Measurements from ENCODE around the gene MTHFSD.

- TF ChIP-seq CTCF (optimal IDR thresholded peaks at IDR 0.05 in 1 of 3, IDR thresholded peaks at IDR 0.05 in 1 of 3, conservative IDR thresholded peaks at IDR 0.05 in 1 of 3; ENCODE audit: extremely low read depth in 1 of 3, insufficient read depth in 2 of 3, low read length in 3 of 3) (no peak), EZH2 (IDR thresholded peaks at IDR 0.05; ENCODE audit: low read length) (peak; percentile 95)
Observed at GRCh38 chr16:86510465-86511261, 44.4 kb downstream of the MTHFSD start, which contains the start of gene FOXF1.
